ENCODE results near the gene AGAP1.
A peak's percentile ranks its signal among the peaks of the same experiment; 100 is the strongest.

The AGAP1 gene

GRCh38 chr2:235638541-235639427 lies 144.9 kb downstream of the AGAP1 start:
- no peak for DNase-seq (ENCODE audit: low read depth)

GRCh38 chr2:235639428-235639773 lies 145.6 kb downstream of the AGAP1 start:
- peak; percentile 90 for DNase-seq (ENCODE audit: low read depth)

GRCh38 chr2:235639885-235640284 lies 146.0 kb downstream of the AGAP1 start:
- no peak for DNase-seq (ENCODE audit: low read depth)

- DNase-seq (ENCODE audit: low read depth): no peak
These were observed 146.5 kb downstream of the AGAP1 start for GRCh38 chr2:235640377-235640776.

- DNase-seq (ENCODE audit: low read depth): no peak
These were observed 147.3 kb downstream of the AGAP1 start for GRCh38 chr2:235640926-235641723.

GRCh38 chr2:235641956-235642355 lies 148.1 kb downstream of the AGAP1 start:
- no peak for DNase-seq (ENCODE audit: low read depth)

- DNase-seq (ENCODE audit: low read depth): no peak
These were observed 148.7 kb downstream of the AGAP1 start for GRCh38 chr2:235642446-235643098.

- DNase-seq (ENCODE audit: low read depth): no peak
These were observed 150.1 kb downstream of the AGAP1 start for GRCh38 chr2:235643680-235644511.

- DNase-seq (ENCODE audit: low read depth): no peak
These were observed 153.4 kb downstream of the AGAP1 start for GRCh38 chr2:235647264-235647663.

- no peak for DNase-seq (ENCODE audit: low read depth)
These were observed 154.0 kb downstream of the AGAP1 start for GRCh38 chr2:235647877-235648276.

- DNase-seq (ENCODE audit: low read depth): no peak
These were observed 155.6 kb downstream of the AGAP1 start for GRCh38 chr2:235649418-235649817.

GRCh38 chr2:235651643-235652042 lies 157.8 kb downstream of the AGAP1 start:
- no peak for DNase-seq (ENCODE audit: low read depth)

GRCh38 chr2:235654103-235654813 lies 160.4 kb downstream of the AGAP1 start:
- DNase-seq (ENCODE audit: low read depth): no peak

GRCh38 chr2:235658351-235659174 lies 164.7 kb downstream of the AGAP1 start:
- no peak for DNase-seq (ENCODE audit: low read depth)

- DNase-seq (ENCODE audit: low read depth): peak; percentile 69
These were observed 166.0 kb downstream of the AGAP1 start for GRCh38 chr2:235659767-235660322.

- DNase-seq (ENCODE audit: low read depth): no peak
These were observed 166.7 kb downstream of the AGAP1 start for GRCh38 chr2:235660484-235661082.

- no peak for DNase-seq (ENCODE audit: low read depth)
These were observed 167.5 kb downstream of the AGAP1 start for GRCh38 chr2:235661167-235661937.

GRCh38 chr2:235661952-235662351 lies 168.1 kb downstream of the AGAP1 start:
- DNase-seq (ENCODE audit: low read depth): no peak

- no peak for DNase-seq (ENCODE audit: low read depth)
These were observed 170.0 kb downstream of the AGAP1 start for GRCh38 chr2:235663875-235664274.

Data from GM04504 (cell line).